ENCODE data around the gene UMPS.

GRCh38 chr3:124792341-124793040 is 62.2 kb downstream of the UMPS start:
- TF ChIP-seq CTCF (IDR thresholded peaks at IDR 0.05) (no peak), REST (IDR thresholded peaks at IDR 0.05; ENCODE audit: low read depth, low read length) (no peak)
